Measurements from ENCODE around the gene SNX17. TPM values are rescaled to one million over a fixed set of nuclear protein-coding genes. Genes with fewer than 3 reads are reported as not detected.
A peak's percentile ranks its signal among the peaks of the same experiment; 100 is the strongest.

SNX17 gene
- total and polyA plus RNA-seq, 2 of the 13 experiments (the other 11 are each of a cell fraction or from before 2014, with no cell fraction given) = 75.0 to 109 TPM

GRCh38 chr2:27320958-27321543 is 49.4 kb upstream of the SNX17 start (continued):
- TF ChIP-seq ZNF577 (CRISPR knock-in tag; IDR thresholded peaks at IDR 0.05; ENCODE audit: borderline replicate concordance, low read depth) = no peak
- peak; percentile 94 for TF ChIP-seq FUBP1 (CRISPR knock-in tag; IDR thresholded peaks at IDR 0.05; ENCODE audit: borderline replicate concordance)
- TF ChIP-seq XRCC5 (optimal IDR thresholded peaks at IDR 0.05; ENCODE audit: low read length) = peak; percentile 98
- peak; percentile 92 for TF ChIP-seq RXRA (CRISPR knock-in tag; IDR thresholded peaks at IDR 0.05)
- TF ChIP-seq ZNF431 (CRISPR knock-in tag; IDR thresholded peaks at IDR 0.05; ENCODE audit: borderline replicate concordance, low read depth) = peak; percentile 60; the same call in 1 of the 2 replicates
- TF ChIP-seq SALL2 (CRISPR knock-in tag; IDR thresholded peaks at IDR 0.05) = 0 out of 2 replicates have a peak, but pooled peaks have one; percentile 42
- TF ChIP-seq FOXA3 (CRISPR knock-in tag; IDR thresholded peaks at IDR 0.05) = peak; percentile 66; the same call in 1 of the 2 replicates
- TF ChIP-seq MLXIP (CRISPR knock-in tag; IDR thresholded peaks at IDR 0.05; ENCODE audit: borderline replicate concordance) = no peak
- TF ChIP-seq ZBED4 (CRISPR knock-in tag; IDR thresholded peaks at IDR 0.05; ENCODE audit: borderline replicate concordance) = peak; percentile 74; the same call in 1 of the 2 replicates
- no peak for TF ChIP-seq BRD4 (CRISPR knock-in tag; IDR thresholded peaks at IDR 0.05)
- TF ChIP-seq STAT6 (CRISPR knock-in tag; IDR thresholded peaks at IDR 0.05; ENCODE audit: borderline replicate concordance) = peak; percentile 41; the same call in 1 of the 2 replicates
- peak; percentile 25; the same call in 1 of the 2 replicates for TF ChIP-seq ZNF281 (CRISPR knock-in tag; IDR thresholded peaks at IDR 0.05; ENCODE audit: borderline replicate concordance)
- peak; percentile 82; the same call in 1 of the 2 replicates for TF ChIP-seq ZNF33B (CRISPR knock-in tag; IDR thresholded peaks at IDR 0.05)

Data from HepG2 (cell line).